Measurements from ENCODE around the gene CEP290.

CEP290 gene

GRCh38 chr12:88184196-88184595, 42.3 kb upstream of the CEP290 start:
- H3K4me3 ChIP-seq (ENCODE audit: low read depth, low read length), result no peak overlapping the region
- no peak for TF ChIP-seq CTCF (IDR thresholded peaks at IDR 0.05; ENCODE audit: low read depth, low read length)
- in situ Hi-C loops (cut with HindIII; ENCODE audit: low sequenced_read_pairs), result no loop called here
- DNase-seq (ENCODE audit: low read depth, low spot score), result no peak

GRCh38 chr12:88182416-88182815, 40.5 kb upstream of the CEP290 start:
- no peak for DNase-seq (ENCODE audit: low read depth, low spot score)
- no peak for TF ChIP-seq CTCF (IDR thresholded peaks at IDR 0.05; ENCODE audit: low read depth, low read length)
- in situ Hi-C loops (cut with HindIII; ENCODE audit: low sequenced_read_pairs), result no loop called here
- no peak overlapping the region for H3K4me3 ChIP-seq (ENCODE audit: low read depth, low read length)

- no peak for TF ChIP-seq CTCF (IDR thresholded peaks at IDR 0.05; ENCODE audit: low read depth, low read length)
- DNase-seq (ENCODE audit: low read depth, low spot score), result no peak
- in situ Hi-C loops (cut with HindIII; ENCODE audit: low sequenced_read_pairs), result no loop called here
- no peak overlapping the region for H3K4me3 ChIP-seq (ENCODE audit: low read depth, low read length)
Measured at GRCh38 chr12:88181881-88182280, 40.0 kb upstream of the CEP290 start.

- no peak overlapping the region for H3K4me3 ChIP-seq (ENCODE audit: low read depth, low read length)
- DNase-seq (ENCODE audit: low read depth, low spot score), result no peak
- TF ChIP-seq CTCF (IDR thresholded peaks at IDR 0.05; ENCODE audit: low read depth, low read length), result no peak
- in situ Hi-C loops (cut with HindIII; ENCODE audit: low sequenced_read_pairs), result no loop called here
Measured at GRCh38 chr12:88179436-88180014, 37.6 kb upstream of the CEP290 start.

- DNase-seq (ENCODE audit: low read depth, low spot score), result no peak
- no peak for TF ChIP-seq CTCF (IDR thresholded peaks at IDR 0.05; ENCODE audit: low read depth, low read length)
- no peak overlapping the region for H3K4me3 ChIP-seq (ENCODE audit: low read depth, low read length)
- in situ Hi-C loops (cut with HindIII; ENCODE audit: low sequenced_read_pairs), result no loop called here
Measured at GRCh38 chr12:88175544-88175943, 33.7 kb upstream of the CEP290 start.

GRCh38 chr12:88172844-88173407, 31.0 kb upstream of the CEP290 start:
- no peak for TF ChIP-seq CTCF (IDR thresholded peaks at IDR 0.05; ENCODE audit: low read depth, low read length)
- DNase-seq (ENCODE audit: low read depth, low spot score), result peak; percentile 37
- in situ Hi-C loops (cut with HindIII; ENCODE audit: low sequenced_read_pairs), result no loop called here
- no peak overlapping the region for H3K4me3 ChIP-seq (ENCODE audit: low read depth, low read length)
